HL-60 (cell line): ENCODE data around the gene TGM1.

Experiments
- CTCF ChIP-seq: IDR thresholded peaks from one replicate; pipeline ENCODE4 v1.5.1; 2011; ENCODE audit warnings: low read length, control low read depth, inconsistent platforms; ENCODE audit not compliant: insufficient read depth
- GABPA ChIP-seq: IDR thresholded peaks from 2 replicates; pipeline ENCODE4 v1.6.1; 2012; ENCODE audit warnings: low read depth
- POLR2AphosphoS5 ChIP-seq: IDR thresholded peaks from 2 replicates; pipeline ENCODE4 v1.6.1; 2012; ENCODE audit warnings: low read depth
- REST ChIP-seq: IDR thresholded peaks from 2 replicates; pipeline ENCODE4 v1.6.1; 2012; ENCODE audit warnings: low read depth; ENCODE audit not compliant: insufficient replicate concordance
- SPI1 ChIP-seq: IDR thresholded peaks from 2 replicates; pipeline ENCODE4 v1.6.1; 2012; ENCODE audit warnings: low read depth, mild to moderate bottlenecking, borderline replicate concordance

GRCh38 chr14:24289649-24290280 is 26.8 kb upstream of the TGM1 start:
- TF ChIP-seq CTCF (no peak), POLR2AphosphoS5 (no peak), REST (no peak), GABPA (no peak), SPI1 (no peak)
